ENCODE results near the gene ST13. TPM values are rescaled to one million over a fixed set of nuclear protein-coding genes. Genes with fewer than 3 reads are reported as not detected.

Gene ST13
- total and polyA plus RNA-seq, 2 experiments from 2014 or later = 159 to 238 TPM

GRCh38 chr22:40855979-40856512, 393 bp downstream of the ST13 start (continued):
- TF ChIP-seq ZNF462 (CRISPR knock-in tag; IDR thresholded peaks at IDR 0.05) (no peak), CREB1 (CRISPR knock-in tag; IDR thresholded peaks at IDR 0.05; ENCODE audit: low read depth) (no peak), ZNF331 (CRISPR knock-in tag; IDR thresholded peaks at IDR 0.05; ENCODE audit: low read depth) (no peak), POLR2AphosphoS5 (IDR thresholded peaks at IDR 0.05; ENCODE audit: low read depth) (no peak), STAT1 (IDR thresholded peaks at IDR 0.05; ENCODE audit: unreplicated experiment) (no peak), CTCF (conservative IDR thresholded peaks at IDR 0.05; ENCODE audit: low read depth in 2 of 2) (no peak)
